ENCODE results near the gene PCDHGA10. TPM values are rescaled to one million over a fixed set of nuclear protein-coding genes. Genes with fewer than 3 reads are reported as not detected.
A peak's percentile ranks its signal among the peaks of the same experiment; 100 is the strongest.

The PCDHGA10 gene
- total and polyA plus RNA-seq, 2 of the 8 experiments (the other 6 are each of a cell fraction or from before 2014, with no cell fraction given), result 2.2 to 6.4 TPM

- TF ChIP-seq CTCF (IDR thresholded peaks at IDR 0.05; ENCODE audit: control extremely low read depth in 1 of 3, insufficient read depth in 1 of 3, low read depth in 1 of 3, low read length in 3 of 3) (peak; percentile 76 to 96 (median 81)), ASH2L (IDR thresholded peaks at IDR 0.05; ENCODE audit: low read length) (peak; percentile 95), SIN3A (conservative IDR thresholded peaks at IDR 0.05 in 1 of 2, IDR thresholded peaks at IDR 0.05 in 1 of 2; ENCODE audit: low read depth in 1 of 2, low read length in 2 of 2) (0 out of 4 replicates have a peak, but pooled peaks of 1 of the 2 experiments have one; percentile 52), RAD21 (IDR thresholded peaks at IDR 0.05 in 1 of 2, conservative IDR thresholded peaks at IDR 0.05 in 1 of 2; ENCODE audit: low read depth in 2 of 2, low read length in 2 of 2) (peak; percentile 93 to 94), TAF1 (IDR thresholded peaks at IDR 0.05; ENCODE audit: low read depth, low read length) (peak; percentile 46; the same call in 1 of the 2 replicates), YY1 (IDR thresholded peaks at IDR 0.05; ENCODE audit: low read depth, low read length) (0 out of 2 replicates have a peak, but pooled peaks have one; percentile 18), TBP (IDR thresholded peaks at IDR 0.05; ENCODE audit: low read depth, low read length) (peak; percentile 29; the same call in 1 of the 2 replicates)
Observed at GRCh38 chr5:141417494-141418172, 4.8 kb downstream of the PCDHGA10 start, which contains the start of gene PCDHGB7 (continued).
